HG03175 (cell line): ENCODE data around the gene KSR1.

Experiments
- ATAC-seq: cut with Tn5 transposase; IDR thresholded peaks from one replicate; pipeline ENCODE4 v1.9.1; 2021; ENCODE audit warnings: mild to moderate bottlenecking, moderate library complexity; ENCODE audit not compliant: unreplicated experiment

KSR1 gene

DNA sequence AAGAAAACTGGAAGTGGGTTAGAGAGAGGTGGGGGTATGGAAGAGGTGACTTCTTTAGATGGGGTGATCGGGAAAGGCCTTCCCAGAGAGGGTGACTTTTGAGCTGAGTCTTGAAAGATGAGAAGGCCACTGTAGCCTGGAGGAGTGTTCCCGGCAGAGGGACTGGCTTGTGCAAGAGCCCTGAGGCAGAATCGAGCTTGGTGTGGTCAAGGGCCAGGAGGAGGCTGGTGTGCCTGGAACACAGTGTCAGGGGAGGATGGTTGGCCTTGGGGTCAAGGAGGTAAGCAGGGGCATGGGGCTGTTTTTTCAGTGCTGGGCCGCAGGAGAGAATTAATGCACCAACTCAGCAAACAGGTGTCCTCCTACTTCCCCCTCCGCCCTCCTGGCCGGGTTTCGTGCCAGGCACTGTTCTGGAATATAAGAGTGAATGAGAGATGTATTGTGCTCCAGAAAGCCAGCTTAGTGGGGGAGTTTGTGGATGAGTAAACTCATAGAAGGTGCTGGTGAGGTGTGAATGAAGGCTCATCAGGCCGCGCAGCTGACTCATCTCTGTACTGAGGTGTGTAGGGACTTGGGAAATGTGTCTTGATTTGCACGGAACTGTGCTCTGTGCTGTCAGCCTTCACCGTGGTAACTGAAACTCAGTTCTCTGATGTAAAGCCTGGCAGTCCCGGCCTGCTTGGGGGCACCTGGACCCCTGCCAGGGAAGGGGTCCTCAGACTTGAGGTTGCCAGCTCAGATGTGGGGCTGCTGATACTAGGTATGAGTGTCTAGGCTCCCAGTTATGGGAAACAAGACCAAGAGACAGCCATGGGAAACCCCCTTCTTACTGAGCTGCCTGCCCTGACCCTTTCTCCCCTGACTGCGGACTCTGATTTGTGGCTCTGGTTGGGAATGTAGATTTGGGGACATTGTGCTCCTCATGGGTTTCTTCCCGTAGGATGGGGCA is 15.3 kb downstream of the KSR1 start:
- ATAC-seq = peak; percentile 77

DNA sequence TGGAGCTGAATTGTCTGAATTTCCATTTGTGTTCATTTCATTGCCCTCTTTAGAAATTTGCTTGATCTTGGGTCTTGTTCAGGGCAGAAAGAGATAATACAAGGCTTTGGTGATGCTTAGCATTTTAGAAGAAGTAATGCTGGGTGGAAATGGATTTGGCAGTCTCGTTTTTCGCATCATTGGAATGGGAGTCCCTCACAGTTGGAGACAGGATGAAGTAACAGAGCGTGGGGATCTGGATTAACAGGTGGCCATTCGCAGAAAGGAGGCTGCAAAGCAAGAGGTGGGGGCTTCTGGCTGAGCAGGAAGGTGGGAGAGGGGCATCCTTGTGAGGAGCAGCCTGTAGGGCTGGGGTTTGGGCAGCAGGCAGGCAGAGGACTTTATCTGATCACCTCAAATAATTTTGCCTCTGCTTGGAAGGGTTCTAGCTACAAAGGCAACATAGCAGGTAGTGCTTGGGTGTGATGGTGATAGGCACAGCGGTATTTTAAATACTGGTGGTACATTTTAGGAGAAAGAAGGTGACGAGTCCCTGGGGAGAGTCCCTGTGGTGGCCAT is 17.0 kb downstream of the KSR1 start:
- ATAC-seq = no peak

DNA sequence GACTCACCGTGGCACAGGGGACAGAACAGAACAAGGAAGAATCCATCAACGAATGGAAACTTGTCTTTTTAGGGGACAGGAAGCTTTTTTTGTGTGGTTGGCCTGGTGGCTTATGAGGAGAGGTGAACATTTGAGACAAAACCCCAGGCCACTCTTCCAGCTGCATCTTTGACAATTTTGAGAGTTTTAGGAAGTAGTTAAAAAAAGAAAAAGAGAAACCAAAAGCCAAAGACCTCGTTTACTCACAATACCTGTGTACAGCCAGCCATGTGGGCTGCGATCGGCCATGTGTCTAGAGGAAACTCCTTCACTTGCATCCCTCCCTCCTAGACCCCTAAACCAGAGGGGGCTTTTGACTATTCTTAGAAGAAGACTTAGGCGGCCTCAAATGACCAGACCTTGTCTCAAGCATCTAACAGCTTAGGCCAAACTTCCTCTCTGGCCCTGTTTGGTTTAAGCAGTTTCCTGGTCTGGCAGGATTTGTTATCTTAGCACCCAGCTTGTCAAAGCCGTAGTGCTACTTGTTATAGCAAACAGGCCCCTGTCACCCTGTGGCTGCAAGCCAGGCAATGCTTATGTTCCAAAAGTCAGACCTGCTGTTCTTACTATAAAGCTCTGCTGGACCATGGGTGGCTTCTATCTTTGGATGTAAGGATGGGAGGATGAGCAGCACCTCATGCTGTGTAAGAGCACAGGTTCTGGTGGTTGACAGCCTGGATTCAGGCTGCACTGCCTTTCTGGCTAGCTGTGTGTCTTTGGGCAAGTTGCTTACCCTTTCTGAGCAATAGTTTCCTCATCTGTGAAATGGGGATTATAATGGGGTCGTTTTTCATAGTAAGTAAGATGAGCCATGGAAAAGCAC is 17.7 kb downstream of the KSR1 start:
- ATAC-seq = peak; percentile 32

DNA sequence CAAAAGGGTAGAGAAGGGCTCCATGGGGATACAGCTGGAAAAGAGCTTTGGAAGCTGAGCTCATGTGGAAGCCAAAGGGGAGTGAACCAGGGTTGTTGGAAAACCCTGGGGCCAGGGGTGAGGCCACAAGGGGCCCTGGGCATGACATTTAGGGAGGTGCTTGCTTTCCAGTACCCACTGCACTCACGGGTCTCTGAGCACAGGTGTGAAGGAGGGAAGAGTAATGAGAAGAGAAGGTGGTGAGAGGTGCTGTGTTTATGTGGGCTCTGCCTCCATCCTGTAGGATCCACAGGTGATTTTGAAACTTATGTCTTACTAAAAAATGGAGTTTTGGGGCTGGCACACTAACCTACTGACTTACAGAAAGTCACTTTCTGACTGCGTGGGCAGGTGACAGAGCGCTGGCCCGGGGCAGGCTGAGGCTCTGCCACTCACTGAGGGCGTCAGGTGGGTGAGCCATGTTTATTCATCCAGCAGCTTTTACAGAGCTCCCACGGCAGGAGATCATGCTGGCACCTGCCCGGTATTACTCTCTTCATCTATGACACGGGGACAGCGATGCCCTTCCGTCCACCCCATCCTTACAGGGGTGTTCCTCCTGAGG is 18.9 kb downstream of the KSR1 start:
- no peak for ATAC-seq

DNA sequence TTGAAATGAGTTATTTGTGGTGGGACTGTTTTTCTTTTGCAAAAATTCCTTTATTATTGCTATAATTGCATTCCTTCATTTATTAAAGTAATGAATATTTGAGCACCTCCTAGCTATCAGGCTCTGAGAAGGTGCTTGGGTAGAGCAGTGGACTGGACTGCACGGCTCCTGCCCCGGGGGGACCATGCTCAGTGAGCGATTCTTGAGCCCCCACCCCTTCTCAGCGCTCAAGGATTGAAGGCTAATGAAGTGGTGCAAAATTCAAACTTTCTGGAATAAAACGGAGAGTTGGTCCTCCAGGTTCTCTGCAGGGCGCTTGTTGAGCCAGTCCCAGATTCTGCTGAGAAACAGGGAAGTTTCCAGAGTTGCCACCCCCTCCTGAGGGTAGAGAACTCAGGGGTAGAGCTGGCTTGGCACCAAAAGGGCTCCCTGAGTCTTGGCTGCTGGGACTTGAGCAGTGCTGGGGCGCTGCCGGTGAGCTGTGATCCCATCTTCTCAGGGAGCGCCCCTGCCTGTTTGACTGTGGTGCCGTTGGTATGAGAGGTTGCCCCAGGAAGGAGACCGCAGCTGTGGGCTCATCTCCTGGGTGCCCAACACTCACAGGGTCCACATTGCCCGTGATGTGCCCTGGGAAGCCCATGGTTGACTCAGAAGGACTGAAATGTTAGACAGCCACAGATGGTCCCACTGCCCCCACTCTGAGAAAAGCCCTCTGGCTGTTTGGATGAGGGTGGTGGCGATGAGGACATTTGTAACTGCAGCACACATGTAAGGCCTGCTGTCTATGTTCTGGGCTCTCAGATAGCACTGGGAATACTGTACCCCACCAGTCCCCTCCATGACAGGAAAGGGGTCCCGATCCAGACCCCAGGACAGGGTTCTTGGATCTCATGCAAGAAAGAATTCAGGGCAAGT is 20.0 kb downstream of the KSR1 start:
- no peak for ATAC-seq

DNA sequence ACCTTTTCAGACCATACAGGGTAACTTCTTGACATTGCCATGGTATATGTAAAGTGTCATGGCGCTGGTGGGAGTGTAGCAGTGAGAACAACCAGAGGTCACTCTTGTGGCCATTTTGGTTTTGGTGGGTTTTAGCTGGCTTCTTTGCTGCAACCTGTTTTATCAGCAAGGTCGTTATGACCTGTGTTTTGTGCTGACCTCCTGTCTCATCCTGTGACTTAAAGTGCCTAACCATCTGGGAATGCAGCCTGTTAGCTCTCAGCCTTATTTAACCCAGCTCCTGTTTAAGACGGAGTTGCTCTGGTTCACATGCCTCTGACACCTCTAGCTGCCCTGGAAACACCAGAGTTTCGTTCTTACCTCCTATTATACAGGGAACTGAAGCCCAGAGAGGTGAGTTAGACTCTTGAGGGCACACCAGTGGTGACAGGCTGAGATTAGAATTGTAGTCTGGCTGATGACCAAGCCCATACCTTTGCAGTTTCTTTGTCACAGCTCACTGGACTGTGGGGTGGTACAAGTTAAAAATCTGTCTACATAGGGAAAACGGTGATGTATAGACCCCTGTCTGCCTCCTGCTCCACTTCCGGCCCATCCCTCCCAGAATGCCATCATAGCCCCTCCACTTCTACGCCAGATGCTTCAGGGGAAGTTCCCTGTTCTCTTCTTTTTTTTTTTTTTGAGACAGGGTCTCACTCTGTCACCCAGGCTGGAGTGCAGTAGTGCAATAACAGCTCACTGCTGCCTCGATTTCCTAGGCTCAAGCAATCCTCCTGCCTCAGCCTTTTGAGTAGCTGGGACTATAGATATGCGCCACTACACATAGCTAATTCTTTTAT is 21.0 kb downstream of the KSR1 start:
- ATAC-seq = peak; percentile 37

DNA sequence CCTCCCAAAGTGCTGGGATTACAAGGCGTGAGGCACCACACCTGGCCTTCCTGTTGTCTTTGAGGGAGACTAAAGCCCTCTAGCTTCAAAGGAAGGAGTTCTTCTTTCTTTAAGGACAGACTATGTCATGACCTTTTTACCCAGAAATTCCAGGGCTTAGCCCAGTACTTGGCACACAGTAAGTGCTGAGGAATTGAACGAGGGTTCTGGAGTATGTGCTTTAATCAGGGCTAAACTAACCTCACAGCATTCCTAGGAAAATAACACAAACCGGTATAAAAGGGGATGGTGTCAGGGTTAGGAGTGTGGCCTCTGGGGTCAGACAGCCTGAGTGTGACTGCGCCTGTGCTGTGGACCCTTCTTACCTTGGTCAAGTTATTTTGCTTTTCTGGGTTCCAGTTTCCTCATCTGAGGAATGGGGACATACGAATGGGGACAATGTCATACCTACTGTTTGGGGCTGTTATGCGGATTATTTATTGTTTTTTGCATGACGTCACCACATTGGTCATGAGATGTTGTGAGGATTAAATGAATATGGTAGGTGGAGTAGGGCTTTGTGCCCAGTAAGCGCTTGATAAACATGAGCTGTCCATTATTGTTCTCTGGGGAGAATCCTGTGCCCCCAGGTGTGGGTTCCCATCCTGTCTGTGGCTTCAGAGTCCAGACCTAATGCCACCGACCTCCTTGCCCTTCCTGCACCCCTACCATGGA is 21.9 kb downstream of the KSR1 start:
- no peak for ATAC-seq

DNA sequence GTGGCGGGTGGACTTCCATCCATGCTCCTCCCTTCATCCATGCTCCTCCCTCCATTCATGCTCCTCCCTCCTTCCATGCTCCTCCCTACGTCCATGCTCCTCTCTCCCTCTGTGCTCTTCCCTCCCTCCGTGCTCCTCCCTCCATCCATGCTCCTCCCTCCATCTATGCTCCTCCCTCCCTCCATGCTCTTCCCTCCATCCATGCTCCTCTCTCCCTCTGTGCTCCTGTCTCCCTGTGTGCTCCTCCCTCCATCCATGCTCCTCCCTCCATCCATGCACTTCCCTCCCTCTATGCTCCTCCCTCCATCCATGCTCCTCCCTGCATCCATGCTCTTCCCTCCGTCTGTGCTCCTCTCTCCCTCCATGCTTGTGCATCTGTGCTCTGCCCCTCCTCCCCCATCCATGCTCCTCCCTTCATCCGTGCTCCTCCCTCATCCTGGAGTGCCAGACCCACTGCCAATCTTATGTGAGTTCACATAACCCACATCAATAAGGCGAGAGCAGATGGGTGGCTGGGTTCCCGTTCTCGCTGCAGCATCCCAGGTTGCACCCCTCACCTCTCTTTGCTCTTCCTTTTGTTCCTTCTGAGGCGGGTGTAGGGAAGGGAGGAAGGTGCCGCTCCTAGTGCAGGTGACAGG is 22.8 kb downstream of the KSR1 start:
- no peak for ATAC-seq

DNA sequence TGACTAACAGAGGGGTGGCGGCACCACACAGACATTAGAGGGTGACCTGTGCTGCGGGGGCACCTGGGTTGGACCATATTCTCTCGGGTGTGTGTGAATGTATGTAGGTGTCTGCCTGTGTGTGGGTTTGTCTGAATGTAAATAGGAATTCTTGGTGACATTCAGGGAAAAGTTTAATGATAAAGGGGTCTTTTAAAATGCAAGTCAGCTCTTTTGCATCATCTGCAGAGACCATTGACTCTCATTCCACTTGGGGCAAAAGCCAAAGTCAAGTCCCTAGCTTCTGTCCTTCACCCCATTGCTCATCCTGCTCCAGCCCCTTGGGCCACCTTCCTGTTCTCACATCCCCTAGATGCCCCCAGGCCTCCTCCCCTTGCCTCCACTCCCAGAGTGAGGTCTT is 23.6 kb downstream of the KSR1 start:
- no peak for ATAC-seq

DNA sequence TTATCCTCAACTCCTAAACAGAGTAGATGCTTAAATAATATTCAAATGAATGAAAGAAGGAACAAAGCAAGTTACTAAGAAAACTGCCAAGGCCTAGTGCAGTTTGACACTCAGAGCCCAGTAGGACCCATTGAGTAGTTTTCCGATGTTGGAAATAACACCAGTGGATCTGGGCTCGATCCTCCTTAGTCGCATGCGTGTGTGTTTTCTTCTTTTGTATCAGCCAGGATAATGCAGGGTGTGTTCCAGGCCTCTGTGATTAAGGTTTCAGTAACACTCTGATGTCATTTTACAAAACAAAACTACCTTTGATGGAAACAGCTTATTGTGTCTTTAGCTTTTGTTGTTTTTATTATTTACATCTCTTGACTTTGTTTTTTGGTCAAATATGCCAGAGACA is 24.5 kb downstream of the KSR1 start:
- no peak for ATAC-seq

DNA sequence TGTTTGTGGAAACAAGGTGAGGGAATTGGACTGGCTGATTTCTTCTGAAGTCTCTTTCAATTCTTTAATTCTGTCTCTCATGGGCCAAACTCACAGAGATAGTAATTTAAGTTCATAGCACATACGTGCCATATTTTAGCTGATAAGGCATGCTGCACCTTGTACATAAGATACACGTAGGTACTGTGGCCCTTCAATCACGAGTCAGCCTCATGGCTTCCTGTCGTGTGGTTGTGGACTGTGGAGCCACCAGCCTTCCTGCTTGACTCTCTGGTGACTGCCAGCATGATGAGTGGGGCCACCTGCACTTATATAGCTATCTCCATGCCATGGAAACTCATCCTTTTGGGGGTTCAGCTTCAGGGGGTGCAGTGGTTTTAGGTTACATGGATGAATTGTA is 25.1 kb downstream of the KSR1 start:
- ATAC-seq = no peak

DNA sequence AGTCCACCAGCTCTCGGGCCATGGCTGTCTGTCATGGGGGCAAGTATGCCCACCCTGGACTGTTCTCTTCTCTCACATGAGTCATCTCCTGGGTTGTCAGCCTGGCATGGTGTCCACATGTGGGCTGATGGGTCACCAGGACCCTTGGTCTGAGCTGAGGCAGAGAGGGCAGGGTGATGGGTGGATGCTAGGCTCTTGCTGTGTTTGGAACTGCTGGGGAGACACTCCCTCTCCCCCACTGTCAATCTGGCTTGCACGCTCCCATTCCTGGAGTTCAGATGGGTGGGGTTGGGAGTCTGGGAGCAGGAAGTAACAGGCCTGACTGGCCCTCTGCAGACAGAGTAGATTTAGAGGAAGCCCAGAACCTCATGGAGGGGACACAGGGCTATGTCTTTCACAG is 28.9 kb downstream of the KSR1 start:
- ATAC-seq = no peak

DNA sequence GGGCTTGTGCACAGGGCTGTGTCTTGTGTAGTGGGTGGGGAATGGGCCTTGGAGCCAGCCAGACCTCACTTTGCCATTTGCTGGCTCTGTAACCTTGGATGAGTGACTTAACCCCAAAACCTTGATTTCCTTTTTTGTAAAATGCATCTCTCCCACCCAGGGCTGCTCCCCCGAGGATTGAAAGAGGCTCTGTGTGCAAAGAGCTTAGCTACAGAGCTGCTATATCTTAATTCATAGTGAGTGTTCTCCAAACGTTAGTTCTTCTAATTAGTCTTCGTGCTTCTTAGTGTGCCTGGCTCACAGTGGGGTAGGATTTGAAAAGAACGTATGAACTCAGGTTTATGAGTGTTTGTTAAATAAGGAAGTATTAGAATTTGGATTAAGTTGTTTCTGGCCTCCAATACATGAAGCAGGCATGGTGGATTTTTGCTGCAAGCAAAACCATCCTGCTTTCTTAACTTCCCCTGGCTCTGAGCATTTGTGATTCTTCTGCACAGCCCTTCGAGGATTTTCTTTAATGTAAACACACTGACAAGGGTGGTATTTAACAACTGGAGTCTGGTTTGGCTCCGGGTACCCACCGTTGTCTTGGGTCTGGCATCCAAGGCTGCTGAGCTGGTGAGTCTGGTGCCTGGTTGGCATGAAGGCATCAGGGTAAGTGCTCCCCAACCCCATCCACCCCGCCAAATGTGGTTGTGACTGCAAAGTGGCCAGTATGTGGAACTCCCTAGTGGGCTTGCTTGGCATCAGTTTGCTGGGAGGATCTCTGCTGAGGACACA is 29.7 kb downstream of the KSR1 start:
- ATAC-seq = no peak

DNA sequence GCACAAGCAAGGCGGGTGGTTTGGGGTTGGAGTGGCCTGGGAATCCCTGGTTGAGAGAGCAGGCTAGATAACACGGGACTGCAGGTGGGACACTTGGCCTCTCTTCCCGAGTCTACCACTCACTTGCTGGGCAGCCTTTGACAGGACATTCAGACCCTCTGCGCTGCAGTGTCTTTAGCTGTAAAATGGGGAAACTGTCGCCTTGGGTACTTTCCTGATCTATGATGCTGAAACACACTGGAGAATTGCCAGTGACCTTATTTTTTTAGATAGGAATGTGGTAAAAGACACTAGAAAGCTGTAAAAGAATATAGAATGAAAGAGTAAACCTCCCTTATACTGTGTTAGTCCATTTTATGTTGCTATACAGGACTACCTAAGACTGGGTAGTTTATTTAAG is 30.5 kb downstream of the KSR1 start:
- no peak for ATAC-seq

DNA sequence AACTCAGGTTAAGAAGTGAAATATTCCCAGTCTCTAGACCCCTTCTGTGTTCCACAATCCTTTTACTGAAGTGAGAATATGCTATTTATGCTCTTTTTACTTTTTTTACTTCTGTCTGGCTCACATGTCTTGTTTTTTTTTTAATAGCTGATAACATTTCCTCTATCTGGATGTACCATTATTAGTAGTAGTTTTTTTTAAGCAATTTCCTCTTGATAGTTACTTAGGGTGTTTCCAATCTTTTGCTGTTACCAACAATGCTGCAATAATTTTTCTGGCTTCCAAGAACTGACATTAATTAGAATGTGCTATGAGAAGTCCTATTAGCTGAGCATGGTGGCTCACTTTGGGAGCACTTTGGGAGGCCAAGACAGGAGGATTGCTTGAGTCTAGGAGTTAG is 32.0 kb downstream of the KSR1 start:
- no peak for ATAC-seq

DNA sequence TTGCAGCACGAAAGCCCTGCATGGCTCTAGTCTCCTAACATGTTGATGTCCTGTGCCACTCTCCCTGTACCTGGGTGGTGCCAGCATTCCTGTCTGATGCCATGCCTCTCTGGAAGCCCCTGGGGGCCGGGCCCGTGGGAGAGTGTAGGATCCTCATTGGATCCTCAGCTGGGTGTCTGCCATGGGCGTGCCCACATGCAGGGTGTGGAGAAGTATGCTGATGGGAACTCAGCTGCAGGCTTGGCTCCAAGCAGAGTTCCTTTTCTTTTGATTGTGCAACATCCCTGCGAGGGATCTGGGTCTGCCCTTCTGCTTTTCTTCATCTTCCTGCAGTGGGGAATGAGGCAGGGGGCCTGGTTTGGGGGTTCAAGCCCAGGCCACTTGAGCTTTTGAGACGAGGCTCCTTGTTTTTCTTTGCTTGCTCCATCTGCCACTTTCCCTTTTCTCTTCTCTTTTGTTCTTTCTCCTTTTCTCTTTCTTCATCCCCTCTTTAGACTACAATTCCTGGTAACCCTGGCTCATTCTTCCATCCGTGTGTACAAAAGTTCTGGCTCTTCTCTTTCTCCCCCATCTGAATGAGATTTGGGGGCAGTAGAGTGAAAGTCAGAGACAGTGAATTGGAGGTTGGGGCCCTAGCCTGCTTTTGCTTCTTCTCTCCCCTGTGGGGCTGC is 32.9 kb downstream of the KSR1 start:
- ATAC-seq = no peak

DNA sequence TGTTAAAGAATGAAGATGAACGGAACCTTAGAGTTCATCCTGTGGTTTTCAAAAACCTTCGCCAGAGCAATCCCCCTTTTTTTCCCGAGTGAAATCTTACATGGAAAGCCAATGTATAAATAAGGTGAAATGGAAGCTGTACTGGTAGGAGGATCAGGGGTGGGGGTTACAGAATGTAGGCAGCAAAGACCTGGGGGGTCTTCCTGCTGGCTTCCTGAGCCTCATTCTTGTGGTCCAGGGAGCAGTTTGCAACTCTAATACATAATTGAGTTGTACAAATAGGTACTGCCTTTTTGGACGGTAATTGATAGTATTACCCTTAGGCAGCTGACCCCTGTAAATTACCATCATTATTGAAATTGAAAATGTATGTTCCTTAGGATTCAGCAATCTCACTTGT is 34.1 kb downstream of the KSR1 start:
- no peak for ATAC-seq
